IPS-20b (cell line): Measurements from ENCODE around the gene TTC39A.
"Not testable (repeated sequence)": the region's sequence is repeated elsewhere in the genome, so short reads cannot be mapped to it uniquely, and the experiment has no call there.

ENCODE experiments used
- H3K27ac ChIP-seq: one replicate; pipeline ENCODE4 v1.5.1; 2013; ENCODE audit warnings: low read length
- H3K27me3 ChIP-seq: 2 replicates; pipeline ENCODE4 v1.6.1; 2013; ENCODE audit warnings: mild to moderate bottlenecking, low read length, inconsistent platforms; ENCODE audit not compliant: insufficient read depth
- H3K36me3 ChIP-seq: 2 replicates; pipeline ENCODE4 v1.6.1; 2013; ENCODE audit warnings: low read depth, mild to moderate bottlenecking, inconsistent platforms, low read length, moderate library complexity; ENCODE audit not compliant: insufficient read depth
- H3K4me1 ChIP-seq: 2 replicates; pipeline ENCODE4 v1.6.1; 2013; ENCODE audit warnings: mild to moderate bottlenecking, control low read depth, inconsistent platforms, low read length, moderate library complexity; ENCODE audit not compliant: insufficient read depth
- H3K4me3 ChIP-seq: 2 replicates; pipeline ENCODE4 v1.5.1; 2013; ENCODE audit warnings: mild to moderate bottlenecking, low read length, inconsistent platforms
- H3K9ac ChIP-seq: 2 replicates; pipeline ENCODE4 v1.6.1; 2013; ENCODE audit warnings: low read depth, mild to moderate bottlenecking, inconsistent platforms, low read length, moderate library complexity
- H3K9me3 ChIP-seq: 2 replicates; pipeline ENCODE4 v1.6.1; 2013; ENCODE audit warnings: mild to moderate bottlenecking, low read depth, low read length, inconsistent platforms; ENCODE audit not compliant: insufficient read depth

TTC39A gene

GRCh38 chr1:51331206-51332100 lies 1.1 kb upstream of the TTC39A start:
- peaks cover 31% of the 10 kb centered on the region for H3K27me3 ChIP-seq
- H3K27ac ChIP-seq = no peak overlapping the region
- peaks cover 13% of the 10 kb centered on the region; the same call in 1 of the 2 replicates for H3K4me1 ChIP-seq
- no peaks in the 10 kb centered on the region for H3K36me3 ChIP-seq
- H3K9me3 ChIP-seq = no peaks in the 10 kb centered on the region
- H3K4me3 ChIP-seq = peak overlapping the region; percentile 80
- H3K9ac ChIP-seq = peak overlapping the region; percentile 56; the same call in 1 of the 2 replicates

- peak overlapping the region; percentile 53; the same call in 1 of the 2 replicates for H3K4me3 ChIP-seq
- H3K27ac ChIP-seq = no peak overlapping the region
- H3K4me1 ChIP-seq = peaks cover 13% of the 10 kb centered on the region; the same call in 1 of the 2 replicates
- peaks cover 31% of the 10 kb centered on the region for H3K27me3 ChIP-seq
- no peaks in the 10 kb centered on the region for H3K36me3 ChIP-seq
- no peaks in the 10 kb centered on the region for H3K9me3 ChIP-seq
- H3K9ac ChIP-seq = no peak overlapping the region
Measured at GRCh38 chr1:51329443-51330325, 678 bp downstream of the TTC39A start.

GRCh38 chr1:51328926-51329325 lies 1.4 kb downstream of the TTC39A start:
- H3K4me3 ChIP-seq = no peak overlapping the region
- H3K27ac ChIP-seq = no peak overlapping the region
- H3K9me3 ChIP-seq = no peaks in the 10 kb centered on the region
- H3K36me3 ChIP-seq = no peaks in the 10 kb centered on the region
- no peak overlapping the region for H3K9ac ChIP-seq
- peaks cover 13% of the 10 kb centered on the region; the same call in 1 of the 2 replicates for H3K4me1 ChIP-seq
- H3K27me3 ChIP-seq = peaks cover 31% of the 10 kb centered on the region

GRCh38 chr1:51328279-51328678 lies 2.1 kb downstream of the TTC39A start:
- H3K4me1 ChIP-seq = peaks cover 13% of the 10 kb centered on the region; the same call in 1 of the 2 replicates
- H3K9ac ChIP-seq = no peak overlapping the region
- no peaks in the 10 kb centered on the region for H3K36me3 ChIP-seq
- H3K27ac ChIP-seq = no peak overlapping the region
- H3K27me3 ChIP-seq = peaks cover 31% of the 10 kb centered on the region
- H3K9me3 ChIP-seq = no peaks in the 10 kb centered on the region
- no peak overlapping the region for H3K4me3 ChIP-seq

- Histone ChIP-seq H3K9ac (no peak overlapping the region), H3K27ac (no peak overlapping the region), H3K4me3 (no peak overlapping the region), H3K4me1 (peaks cover 13% of the 10 kb centered on the region; the same call in 1 of the 2 replicates), H3K27me3 (peaks cover 31% of the 10 kb centered on the region), H3K9me3 (no peaks in the 10 kb centered on the region), H3K36me3 (no peaks in the 10 kb centered on the region)
Measured at GRCh38 chr1:51327386-51327785, 3.0 kb downstream of the TTC39A start.

- peaks cover 28% of the 10 kb centered on the region for H3K27me3 ChIP-seq
- H3K4me3 ChIP-seq = no peak overlapping the region
- H3K27ac ChIP-seq = no peak overlapping the region
- H3K9me3 ChIP-seq = no peaks in the 10 kb centered on the region
- peaks cover 12% of the 10 kb centered on the region; the same call in 1 of the 2 replicates for H3K4me1 ChIP-seq
- no peak overlapping the region for H3K9ac ChIP-seq
- no peaks in the 10 kb centered on the region for H3K36me3 ChIP-seq
Measured at GRCh38 chr1:51326839-51327238, 3.5 kb downstream of the TTC39A start.

GRCh38 chr1:51325878-51326755 lies 4.2 kb downstream of the TTC39A start:
- H3K9ac ChIP-seq = no peak overlapping the region

GRCh38 chr1:51325391-51325790 lies 5.0 kb downstream of the TTC39A start:
- Histone ChIP-seq H3K36me3 (no peaks in the 10 kb centered on the region), H3K9ac (no peak overlapping the region), H3K4me3 (no peak overlapping the region), H3K27ac (no peak overlapping the region), H3K27me3 (peaks cover 14% of the 10 kb centered on the region), H3K4me1 (peaks cover 2% of the 10 kb centered on the region; the same call in 1 of the 2 replicates), H3K9me3 (no peaks in the 10 kb centered on the region)

More at GRCh38 chr1:51325878-51326755, 4.2 kb downstream of the TTC39A start:
- no peaks in the 10 kb centered on the region for H3K9me3 ChIP-seq
- H3K27ac ChIP-seq = no peak overlapping the region
- peaks cover 20% of the 10 kb centered on the region for H3K27me3 ChIP-seq
- no peak overlapping the region for H3K4me3 ChIP-seq
- peaks cover 6% of the 10 kb centered on the region; the same call in 1 of the 2 replicates for H3K4me1 ChIP-seq
- H3K36me3 ChIP-seq = no peaks in the 10 kb centered on the region

GRCh38 chr1:51325011-51325385 lies 5.4 kb downstream of the TTC39A start:
- H3K9me3 ChIP-seq, H3K4me3 ChIP-seq, H3K36me3 ChIP-seq, H3K4me1 ChIP-seq, H3K9ac ChIP-seq, H3K27ac ChIP-seq: not testable (repeated sequence)
- peaks cover 13% of the 10 kb centered on the region for H3K27me3 ChIP-seq

GRCh38 chr1:51324251-51325010 lies 5.9 kb downstream of the TTC39A start:
- Histone ChIP-seq H3K36me3 (no peaks in the 10 kb centered on the region), H3K4me1 (peaks cover 2% of the 10 kb centered on the region; the same call in 1 of the 2 replicates), H3K4me3 (no peak overlapping the region), H3K9ac (no peak overlapping the region), H3K27me3 (peaks cover 7% of the 10 kb centered on the region), H3K9me3 (no peaks in the 10 kb centered on the region), H3K27ac (no peak overlapping the region)
